Keratinocyte (primary cell): ENCODE measurements around the gene SAMD4A. TPM values are rescaled to one million over a fixed set of nuclear protein-coding genes. Genes with fewer than 3 reads are reported as not detected.

Experiments used
- DNase-seq: peaks from one replicate; pipeline ENCODE4 v3.0.0-alpha.2; 2011; ENCODE audit warnings: low read depth, missing footprints, low spot score
- FAIRE-seq: peaks from 2 replicates; lab custom pipeline; 2011; peaks lifted over from hg19 to GRCh38; lab: Jason Lieb, UNC
- H2AFZ ChIP-seq: 2 replicates; pipeline ENCODE4 v1.6.0; 2012; ENCODE audit warnings: low read length, control low read depth, inconsistent platforms; ENCODE audit not compliant: control insufficient read depth
- H3K27ac ChIP-seq: 2 replicates; pipeline ENCODE4 v1.5.1; 2011; ENCODE audit warnings: low read length; ENCODE audit not compliant: control insufficient read depth, insufficient read depth
- H3K27me3 ChIP-seq: 3 replicates; pipeline ENCODE4 v1.6.0; 2011; ENCODE audit warnings: low read length; ENCODE audit not compliant: control insufficient read depth, insufficient read depth; ENCODE audit errors: extremely low read depth
- H3K36me3 ChIP-seq, 2 experiments: 2 replicates in 1 of 2; 3 replicates in 1 of 2; pipeline ENCODE4 v1.5.1; 2011; ENCODE audit warnings: low read length in 2 of 2, mild to moderate bottlenecking in 1 of 2; ENCODE audit not compliant: control insufficient read depth in 2 of 2, insufficient read depth in 2 of 2; ENCODE audit errors: extremely low read depth in 1 of 2
- H3K4me1 ChIP-seq: 3 replicates; pipeline ENCODE4 v1.5.1; 2011; ENCODE audit warnings: low read length; ENCODE audit not compliant: control insufficient read depth, insufficient read depth; ENCODE audit errors: extremely low read depth
- H3K4me2 ChIP-seq: 3 replicates; pipeline ENCODE4 v1.6.0; 2011; ENCODE audit warnings: low read depth, low read length; ENCODE audit not compliant: control insufficient read depth, insufficient read depth; ENCODE audit errors: extremely low read depth
- H3K4me3 ChIP-seq, 3 experiments: fragments of 200-600 bp in 1 of 3; sonication (generic) in 1 of 3; 2 replicates in 2 of 3; 3 replicates in 1 of 3; pipeline ENCODE4 v1.5.1; 2011 to 2016; ENCODE audit warnings: low read length in 3 of 3, mild to moderate bottlenecking in 3 of 3, control low read depth in 2 of 3, inconsistent platforms in 1 of 3, low read depth in 1 of 3, mixed read lengths in 1 of 3, mixed run types in 1 of 3, moderate library complexity in 1 of 3; ENCODE audit not compliant: control insufficient read depth in 2 of 3, insufficient read depth in 2 of 3; ENCODE audit errors: extremely low read depth in 1 of 3
- H3K79me2 ChIP-seq: 2 replicates; pipeline ENCODE4 v1.6.0; 2012; ENCODE audit warnings: low read length; ENCODE audit not compliant: control insufficient read depth, insufficient read depth
- H3K9ac ChIP-seq: 3 replicates; pipeline ENCODE4 v1.6.0; 2011; ENCODE audit warnings: low read length; ENCODE audit not compliant: control insufficient read depth, insufficient read depth; ENCODE audit errors: extremely low read depth
- H3K9me1 ChIP-seq: 3 replicates; pipeline ENCODE4 v1.6.0; 2011; ENCODE audit warnings: low read length; ENCODE audit not compliant: control insufficient read depth, insufficient read depth; ENCODE audit errors: extremely low read depth
- H3K9me3 ChIP-seq: 2 replicates; pipeline ENCODE4 v1.5.1; 2012; ENCODE audit warnings: low read depth, low read length; ENCODE audit not compliant: control insufficient read depth
- H4K20me1 ChIP-seq: 3 replicates; pipeline ENCODE4 v1.6.0; 2011; ENCODE audit warnings: low read length; ENCODE audit not compliant: control insufficient read depth, insufficient read depth; ENCODE audit errors: extremely low read depth
- EZH2 ChIP-seq: IDR thresholded peaks from one replicate; pipeline ENCODE4 v1.6.1; 2012; ENCODE audit warnings: inconsistent platforms, mild to moderate bottlenecking, low read length, moderate library complexity
- dilution Hi-C: fragments of 300-500 bp; cut with MboI; formaldehyde crosslinking; loops from one replicate; pipeline ENCODE4 v1.7.0; 2020; ENCODE audit warnings: low sequenced_read_pairs; ENCODE audit not compliant: extremely low pct_ligation_motif_present
- polyA plus RNA-seq, 5 experiments: library from polyadenylated mRNA; depleted of rRNA in 3 of 5; stranded (reverse) in 3 of 5; stranded (forward) in 1 of 5; unstranded in 1 of 5; fragments of >200 nt; gene quantifications; 1 replicate in 1 of 5; 2 replicates in 3 of 5; 3 replicates in 1 of 5; pipeline versions ENCODE4 v1.2.1 to v1.2.3, GENCODE V29; 2011 to 2012; ENCODE audit warnings: missing spikeins in 2 of 5, low read depth in 1 of 5, low replicate concordance in 1 of 5
- TF ChIP-seq, protein P1 (sequence below), 3 experiments: IDR thresholded peaks in 1 of 3; conservative IDR thresholded peaks in 1 of 3; optimal IDR thresholded peaks in 1 of 3; 2 replicates in 2 of 3; 3 replicates in 1 of 3; pipeline versions ENCODE3 to v1.5.1; 2011; ENCODE audit warnings: low read length in 3 of 3, mild to moderate bottlenecking in 3 of 3, moderate library complexity in 2 of 3, control low read depth in 1 of 3, inconsistent platforms in 1 of 3; ENCODE audit not compliant: insufficient read depth in 2 of 3; ENCODE audit errors: extremely low read depth in 1 of 3

Gene SAMD4A
- polyA plus RNA-seq, 1 donor (not counting 4 experiments of a cell fraction or from before 2014, with no cell fraction given), result 16.2 TPM

DNA sequence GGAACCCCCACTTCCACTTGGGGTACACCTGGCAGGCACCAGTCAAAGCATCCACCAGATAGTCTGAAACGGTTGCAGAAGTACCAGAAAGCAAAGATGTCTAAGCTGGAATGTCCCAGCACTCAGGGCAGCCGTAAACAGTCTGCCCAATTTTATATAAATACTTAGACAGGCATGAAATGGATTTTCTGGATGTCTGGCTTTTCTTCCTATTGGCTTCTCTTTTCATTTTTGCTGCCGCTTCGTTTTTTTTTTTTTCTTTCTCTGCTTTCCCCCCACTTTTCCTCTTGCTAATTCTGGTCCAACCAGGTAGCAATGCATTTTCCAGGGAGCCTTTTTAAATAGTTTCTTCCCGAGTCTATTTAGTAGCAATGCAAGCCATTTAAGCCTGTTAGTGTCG, 168.0 kb downstream of the SAMD4A start:
- Histone ChIP-seq H3K9me1 (peaks cover 8% of the 10 kb centered on the region), H3K27ac (no peak overlapping the region), H3K4me1 (peaks cover 18% of the 10 kb centered on the region)

DNA sequence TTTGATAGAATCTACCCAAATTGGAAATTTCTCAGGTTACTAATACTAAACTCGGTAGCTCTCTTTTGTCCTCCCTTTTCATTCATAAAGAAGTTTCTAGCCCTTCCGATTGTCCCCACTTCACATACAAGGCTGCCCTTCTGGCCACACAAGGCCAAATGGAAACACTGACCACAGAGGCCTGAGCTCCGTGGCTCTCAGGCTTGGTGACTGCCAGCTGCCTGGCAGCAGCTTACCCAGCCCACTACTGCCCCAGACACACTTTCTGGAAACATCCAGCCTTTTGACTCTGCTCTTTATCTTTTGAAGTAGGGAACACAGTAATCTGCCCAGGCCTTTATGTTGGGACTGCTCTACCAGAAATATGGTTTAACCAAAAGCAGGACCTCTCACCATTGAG, 168.5 kb downstream of the SAMD4A start:
- no peak overlapping the region for H3K9ac ChIP-seq
- FAIRE-seq (no peak), DNase-seq (no peak)
- peaks cover 8% of the 10 kb centered on the region for H3K9me1 ChIP-seq
- H3K27ac ChIP-seq, result no peak overlapping the region
- no peaks in the 10 kb centered on the region for H3K9me3 ChIP-seq
- H3K79me2 ChIP-seq, result no peaks in the 10 kb centered on the region
- TF ChIP-seq, protein P1, sequence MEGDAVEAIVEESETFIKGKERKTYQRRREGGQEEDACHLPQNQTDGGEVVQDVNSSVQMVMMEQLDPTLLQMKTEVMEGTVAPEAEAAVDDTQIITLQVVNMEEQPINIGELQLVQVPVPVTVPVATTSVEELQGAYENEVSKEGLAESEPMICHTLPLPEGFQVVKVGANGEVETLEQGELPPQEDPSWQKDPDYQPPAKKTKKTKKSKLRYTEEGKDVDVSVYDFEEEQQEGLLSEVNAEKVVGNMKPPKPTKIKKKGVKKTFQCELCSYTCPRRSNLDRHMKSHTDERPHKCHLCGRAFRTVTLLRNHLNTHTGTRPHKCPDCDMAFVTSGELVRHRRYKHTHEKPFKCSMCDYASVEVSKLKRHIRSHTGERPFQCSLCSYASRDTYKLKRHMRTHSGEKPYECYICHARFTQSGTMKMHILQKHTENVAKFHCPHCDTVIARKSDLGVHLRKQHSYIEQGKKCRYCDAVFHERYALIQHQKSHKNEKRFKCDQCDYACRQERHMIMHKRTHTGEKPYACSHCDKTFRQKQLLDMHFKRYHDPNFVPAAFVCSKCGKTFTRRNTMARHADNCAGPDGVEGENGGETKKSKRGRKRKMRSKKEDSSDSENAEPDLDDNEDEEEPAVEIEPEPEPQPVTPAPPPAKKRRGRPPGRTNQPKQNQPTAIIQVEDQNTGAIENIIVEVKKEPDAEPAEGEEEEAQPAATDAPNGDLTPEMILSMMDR (optimal IDR thresholded peaks at IDR 0.05 in 1 of 3, IDR thresholded peaks at IDR 0.05 in 1 of 3, conservative IDR thresholded peaks at IDR 0.05 in 1 of 3; ENCODE audit: extremely low read depth in 1 of 3, insufficient read depth in 2 of 3, low read length in 3 of 3), result no peak
- no peak for TF ChIP-seq EZH2
- H3K4me1 ChIP-seq, result peaks cover 18% of the 10 kb centered on the region
- peaks cover 6% of the 10 kb centered on the region for H4K20me1 ChIP-seq
- H3K4me3 ChIP-seq, result no peak overlapping the region
- no peak overlapping the region for H2AFZ ChIP-seq
- dilution Hi-C loops, result no loop called here
- H3K4me2 ChIP-seq, result no peak overlapping the region
- peaks cover 11 to 13% of the 10 kb centered on the region in 2 experiments for H3K36me3 ChIP-seq
- H3K27me3 ChIP-seq, result no peaks in the 10 kb centered on the region

More for the DNA sequence above, 168.0 kb downstream of the SAMD4A start:
- Histone ChIP-seq H3K79me2 (no peaks in the 10 kb centered on the region), H3K27me3 (no peaks in the 10 kb centered on the region), H3K4me3 (no peak overlapping the region), H3K4me2 (no peak overlapping the region), H3K36me3 (peaks cover 11% of the 10 kb centered on the region in 2 experiments), H4K20me1 (peaks cover 6% of the 10 kb centered on the region), H3K9ac (no peak overlapping the region), H3K9me3 (no peaks in the 10 kb centered on the region), H2AFZ (no peak overlapping the region)
- dilution Hi-C loops, result no loop called here
- DNase-seq (no peak), FAIRE-seq (no peak)
- no peak for TF ChIP-seq EZH2
- TF ChIP-seq, protein P1 (optimal IDR thresholded peaks at IDR 0.05 in 1 of 3, IDR thresholded peaks at IDR 0.05 in 1 of 3, conservative IDR thresholded peaks at IDR 0.05 in 1 of 3; ENCODE audit: extremely low read depth in 1 of 3, insufficient read depth in 2 of 3, low read length in 3 of 3), result no peak
